Mesothelial cell of epicardium (in vitro differentiated cells): Measurements from ENCODE around the gene GAL3ST3. TPM values are rescaled to one million over a fixed set of nuclear protein-coding genes. Genes with fewer than 3 reads are reported as not detected.

Experiments used
- DNase-seq, 2 experiments: peaks; one replicate each; pipeline ENCODE4 v3.0.0; 2021; ENCODE audit warnings: low spot score in 2 of 2; ENCODE audit not compliant: unreplicated experiment in 2 of 2
- H3K27ac Mint-ChIP-seq: 2 replicates; pipeline ENCODE4 v1.8.0; 2021; ENCODE audit warnings: mixed read lengths
- H3K27me3 Mint-ChIP-seq: 2 replicates; pipeline ENCODE4 v1.8.0; 2021; ENCODE audit warnings: low read depth, mixed read lengths
- H3K36me3 Mint-ChIP-seq: 2 replicates; pipeline ENCODE4 v1.8.0; 2021; ENCODE audit warnings: mixed read lengths
- H3K4me1 Mint-ChIP-seq: 2 replicates; pipeline ENCODE4 v1.8.0; 2021; ENCODE audit warnings: mixed read lengths
- H3K4me3 Mint-ChIP-seq: 2 replicates; pipeline ENCODE4 v1.8.0; 2021; ENCODE audit warnings: mild to moderate bottlenecking, moderate library complexity, mixed read lengths
- H3K9me3 Mint-ChIP-seq: 2 replicates; pipeline ENCODE4 v1.8.0; 2021; ENCODE audit warnings: mixed read lengths
- CTCF ChIP-seq: fragments of 200-600 bp; sonication (generic); IDR thresholded peaks from one replicate; pipeline ENCODE4 v1.5.0; 2021; ENCODE audit warnings: antibody characterized with exemption; ENCODE audit not compliant: unreplicated experiment
- total RNA-seq: library from RNA; stranded (reverse); gene quantifications from 3 replicates; pipeline ENCODE4 v1.2.1, GENCODE V29; 2021

Gene GAL3ST3
- total RNA-seq, 1 donor from 2014 or later = 5.7 TPM

DNA sequence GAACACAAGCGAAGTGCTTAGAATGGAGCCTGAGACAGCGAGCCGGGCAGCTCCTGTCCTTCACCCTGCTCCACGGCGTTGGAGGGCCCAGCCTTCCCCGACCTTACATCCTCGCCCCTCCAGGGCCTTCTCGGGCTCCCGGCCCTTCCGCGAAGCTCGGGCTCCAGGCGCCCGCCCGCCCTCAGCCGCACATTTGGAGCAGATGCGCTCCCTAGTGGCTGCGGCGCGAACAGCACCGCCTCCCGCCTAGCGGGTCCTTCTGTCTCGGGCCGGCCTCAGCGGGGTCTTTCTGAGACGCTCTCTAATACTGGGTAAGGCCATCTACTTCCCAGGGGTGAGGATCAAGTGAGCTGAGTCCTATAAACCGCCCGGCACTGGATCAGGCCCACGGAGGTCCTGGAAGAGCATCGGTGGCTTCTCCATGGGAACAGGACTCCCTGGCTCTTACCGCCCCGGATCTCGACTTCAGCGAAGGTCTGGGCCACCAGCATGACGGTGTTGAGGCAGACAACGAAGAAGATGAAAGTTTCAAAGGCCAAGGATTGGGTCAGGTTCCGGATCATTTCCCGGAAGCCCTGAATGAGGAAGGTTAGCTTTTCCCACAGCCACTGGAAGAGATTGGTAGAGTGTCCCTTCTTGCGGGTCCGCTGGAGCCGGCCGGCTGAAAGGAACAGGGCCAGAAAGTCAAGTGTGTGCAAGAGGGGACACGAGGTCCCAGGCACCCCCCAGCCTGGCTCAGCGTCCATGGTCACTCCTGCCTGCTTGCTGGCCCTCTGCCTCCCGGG lies 26.4 kb downstream of the GAL3ST3 start:
- H3K4me1 Mint-ChIP-seq = peaks cover 4% of the 10 kb centered on the region
- peak; percentile 94 for TF ChIP-seq CTCF
- H3K36me3 Mint-ChIP-seq = no peaks in the 10 kb centered on the region
- peaks cover 18% of the 10 kb centered on the region for H3K27me3 Mint-ChIP-seq
- DNase-seq = peak; percentile 56 to 90
- H3K9me3 Mint-ChIP-seq = no peaks in the 10 kb centered on the region
- no peak overlapping the region for H3K27ac Mint-ChIP-seq
- no peak overlapping the region for H3K4me3 Mint-ChIP-seq

DNA sequence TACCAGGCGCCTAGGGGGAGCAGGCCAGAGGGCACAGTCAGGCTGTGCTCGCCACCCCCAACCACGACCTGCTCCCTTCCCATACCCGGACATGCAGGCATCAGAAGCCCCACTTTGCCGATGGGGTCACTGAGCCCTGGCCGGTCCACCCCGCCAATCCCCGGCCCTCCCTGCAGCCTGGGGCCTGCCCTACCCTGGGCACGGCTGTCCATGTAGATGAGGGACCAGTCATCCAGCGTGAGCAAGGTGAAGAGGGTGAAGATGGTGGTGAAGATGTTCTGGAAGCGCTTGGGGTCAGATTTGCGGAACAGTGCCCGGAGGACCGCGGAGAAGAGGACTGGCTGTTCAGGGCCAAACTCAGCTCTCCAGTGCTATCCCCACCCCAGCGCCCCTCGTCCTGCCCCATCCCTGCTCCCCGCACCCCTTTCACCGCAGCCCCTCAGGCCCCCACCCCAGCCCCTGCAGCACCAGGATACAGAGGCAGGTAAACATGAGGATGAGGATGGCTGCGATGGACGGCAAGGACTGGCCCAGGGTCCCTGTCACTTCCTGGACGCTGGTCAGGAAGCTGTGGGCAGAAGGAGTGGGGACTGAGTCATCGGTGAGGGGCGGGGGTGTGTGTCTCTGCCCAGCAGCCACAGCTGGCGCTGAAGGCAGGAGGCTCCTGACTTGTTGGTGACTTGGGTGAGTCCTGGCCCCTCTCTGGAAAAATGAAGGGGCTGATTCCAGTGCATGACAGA lies 28.2 kb downstream of the GAL3ST3 start:
- no peak overlapping the region for H3K4me3 Mint-ChIP-seq

GRCh38 chr11:66020212-66020611 lies 28.7 kb downstream of the GAL3ST3 start:
- no peak overlapping the region for H3K27ac Mint-ChIP-seq
- TF ChIP-seq CTCF = no peak
- H3K4me1 Mint-ChIP-seq = peaks cover 4% of the 10 kb centered on the region
- DNase-seq = no peak
- peaks cover 15% of the 10 kb centered on the region for H3K27me3 Mint-ChIP-seq
- H3K4me3 Mint-ChIP-seq = no peak overlapping the region
- H3K36me3 Mint-ChIP-seq = no peaks in the 10 kb centered on the region
- H3K9me3 Mint-ChIP-seq = no peaks in the 10 kb centered on the region

More for the DNA sequence above, 28.2 kb downstream of the GAL3ST3 start:
- peaks cover 4% of the 10 kb centered on the region for H3K4me1 Mint-ChIP-seq
- TF ChIP-seq CTCF = no peak
- peaks cover 15% of the 10 kb centered on the region for H3K27me3 Mint-ChIP-seq
- no peaks in the 10 kb centered on the region for H3K9me3 Mint-ChIP-seq
- H3K27ac Mint-ChIP-seq = no peak overlapping the region
- H3K36me3 Mint-ChIP-seq = no peaks in the 10 kb centered on the region
- no peak for DNase-seq

DNA sequence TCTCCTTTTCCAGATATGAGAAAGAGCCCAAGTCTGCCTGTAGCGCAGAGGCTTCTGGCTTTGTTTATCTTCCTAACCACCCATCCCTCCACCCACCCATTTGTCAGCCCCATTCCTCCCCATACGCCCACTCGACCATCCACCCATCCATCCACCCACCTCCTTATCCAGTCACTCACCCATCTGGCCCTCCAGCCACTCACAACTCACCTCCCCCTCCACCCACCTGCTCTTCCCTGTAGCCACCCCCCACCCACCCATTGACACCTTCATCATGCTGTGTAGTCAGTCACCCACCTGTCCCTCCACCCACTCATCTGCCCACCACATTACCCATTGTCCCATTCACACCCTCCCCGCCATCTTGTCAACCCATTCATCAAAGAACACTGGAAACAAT lies 31.6 kb downstream of the GAL3ST3 start:
- Mint-ChIP-seq H3K4me3 (no peak overlapping the region), H3K27ac (no peak overlapping the region), H3K27me3 (peaks cover under 1% of the 10 kb centered on the region), H3K4me1 (no peaks in the 10 kb centered on the region), H3K9me3 (no peaks in the 10 kb centered on the region), H3K36me3 (no peaks in the 10 kb centered on the region)
- DNase-seq = no peak
- TF ChIP-seq CTCF = no peak

DNA sequence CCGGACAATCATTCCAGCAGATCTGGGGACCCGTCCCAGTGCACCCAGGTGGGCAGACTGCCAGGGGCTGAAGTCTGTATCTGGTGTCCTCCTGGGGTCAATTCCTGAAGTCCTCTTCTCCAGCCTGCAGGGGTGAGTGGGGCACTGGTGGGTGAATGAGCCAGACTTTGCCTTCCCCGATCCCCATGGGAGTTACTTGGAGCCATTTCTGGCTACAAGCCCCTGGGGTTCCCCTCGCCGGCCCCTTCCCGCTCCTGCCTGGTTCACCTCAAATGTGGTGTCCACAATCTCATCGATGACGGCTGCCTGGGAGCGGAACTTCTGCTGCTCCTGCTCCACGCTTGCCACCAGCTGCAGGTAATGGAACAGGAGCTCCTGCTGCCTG lies 32.2 kb downstream of the GAL3ST3 start:
- H3K27me3 Mint-ChIP-seq = no peaks in the 10 kb centered on the region
- DNase-seq = no peak
- no peak overlapping the region for H3K4me3 Mint-ChIP-seq
- H3K27ac Mint-ChIP-seq = no peak overlapping the region
- H3K36me3 Mint-ChIP-seq = no peaks in the 10 kb centered on the region
- no peaks in the 10 kb centered on the region for H3K9me3 Mint-ChIP-seq
- TF ChIP-seq CTCF = no peak
- no peaks in the 10 kb centered on the region for H3K4me1 Mint-ChIP-seq
